Measurements from ENCODE around the gene SCAPER.

DNA sequence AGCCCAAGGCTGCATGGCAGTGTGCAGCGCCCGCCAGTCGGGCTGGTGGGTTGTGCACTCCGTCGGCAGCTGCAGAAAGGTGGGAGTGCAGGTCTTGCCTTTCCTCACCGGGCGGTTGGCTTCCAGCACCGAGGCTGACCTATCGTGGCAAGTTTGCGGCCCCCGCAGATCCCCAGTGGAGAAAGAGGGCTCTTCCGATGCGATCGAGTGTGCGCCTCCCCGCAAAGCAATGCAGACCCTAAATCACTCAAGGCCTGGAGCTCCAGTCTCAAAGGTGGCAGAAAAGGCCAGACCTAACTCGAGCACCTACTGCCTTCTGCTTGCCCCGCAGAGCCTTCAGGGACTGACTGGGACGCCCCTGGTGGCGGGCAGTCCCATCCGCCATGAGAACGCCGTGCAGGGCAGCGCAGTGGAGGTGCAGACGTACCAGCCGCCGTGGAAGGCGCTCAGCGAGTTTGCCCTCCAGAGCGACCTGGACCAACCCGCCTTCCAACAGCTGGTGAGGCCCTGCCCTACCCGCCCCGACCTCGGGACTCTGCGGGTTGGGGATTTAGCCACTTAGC, 564.3 kb downstream of the SCAPER start:
- TF ChIP-seq POLR2A (IDR thresholded peaks at IDR 0.05) (no peak), POLR2AphosphoS5 (IDR thresholded peaks at IDR 0.05) (no peak)
- TF ChIP-seq, protein P1, sequence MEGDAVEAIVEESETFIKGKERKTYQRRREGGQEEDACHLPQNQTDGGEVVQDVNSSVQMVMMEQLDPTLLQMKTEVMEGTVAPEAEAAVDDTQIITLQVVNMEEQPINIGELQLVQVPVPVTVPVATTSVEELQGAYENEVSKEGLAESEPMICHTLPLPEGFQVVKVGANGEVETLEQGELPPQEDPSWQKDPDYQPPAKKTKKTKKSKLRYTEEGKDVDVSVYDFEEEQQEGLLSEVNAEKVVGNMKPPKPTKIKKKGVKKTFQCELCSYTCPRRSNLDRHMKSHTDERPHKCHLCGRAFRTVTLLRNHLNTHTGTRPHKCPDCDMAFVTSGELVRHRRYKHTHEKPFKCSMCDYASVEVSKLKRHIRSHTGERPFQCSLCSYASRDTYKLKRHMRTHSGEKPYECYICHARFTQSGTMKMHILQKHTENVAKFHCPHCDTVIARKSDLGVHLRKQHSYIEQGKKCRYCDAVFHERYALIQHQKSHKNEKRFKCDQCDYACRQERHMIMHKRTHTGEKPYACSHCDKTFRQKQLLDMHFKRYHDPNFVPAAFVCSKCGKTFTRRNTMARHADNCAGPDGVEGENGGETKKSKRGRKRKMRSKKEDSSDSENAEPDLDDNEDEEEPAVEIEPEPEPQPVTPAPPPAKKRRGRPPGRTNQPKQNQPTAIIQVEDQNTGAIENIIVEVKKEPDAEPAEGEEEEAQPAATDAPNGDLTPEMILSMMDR (IDR thresholded peaks at IDR 0.05): no peak

Measured in breast epithelium (tissue), 3 donors.